GM23248 (cell line): Measurements from ENCODE around the gene DYNC1H1.

Experiments
- EZH2 ChIP-seq: fragments of 200-600 bp; sonication (generic); IDR thresholded peaks from 2 replicates; pipeline ENCODE4 v1.6.1; 2018; ENCODE audit warnings: antibody characterized with exemption, mild to moderate bottlenecking; ENCODE audit not compliant: insufficient read depth, poor library complexity, severe bottlenecking
- EZH2phosphoT487 ChIP-seq: fragments of 200-600 bp; sonication (generic); IDR thresholded peaks from 2 replicates; pipeline ENCODE4 v1.6.1; 2018; ENCODE audit warnings: antibody characterized with exemption, moderate library complexity, mild to moderate bottlenecking, low read depth; ENCODE audit not compliant: insufficient read depth

DNA sequence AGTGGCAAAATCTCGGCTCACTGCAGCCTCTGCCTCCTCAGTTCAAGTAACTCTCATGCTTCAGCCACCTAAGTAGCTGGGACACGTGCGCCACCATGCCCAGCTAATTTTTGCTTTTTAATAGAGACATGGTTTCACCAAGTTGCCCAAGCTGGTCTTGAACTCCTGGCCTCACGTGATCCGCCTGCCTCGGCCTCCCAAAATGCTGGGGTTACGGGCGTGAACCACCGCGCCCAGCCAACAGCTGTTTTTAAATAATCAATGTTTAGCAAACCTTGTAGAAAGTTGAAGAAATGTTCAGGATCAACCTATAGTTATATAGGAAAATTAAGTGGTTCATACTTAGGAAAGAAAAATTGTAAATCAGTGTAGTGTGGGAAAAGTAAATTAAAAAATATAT is 128.4 kb downstream of the DYNC1H1 start:
- no peak for TF ChIP-seq EZH2
- TF ChIP-seq EZH2phosphoT487, result no peak
